HAP-1 (cell line): ENCODE results near the gene TRABD2A.
A peak's percentile ranks its signal among the peaks of the same experiment; 100 is the strongest.
"Not testable (repeated sequence)": the region's sequence is repeated elsewhere in the genome, so short reads cannot be mapped to it uniquely, and the experiment has no call there.

Source experiments
- DNase-seq, 2 experiments: peaks; one replicate each; pipeline ENCODE4 v3.0.0-alpha.2; 2016 to 2020; ENCODE audit warnings: low spot score in 2 of 2
- H3K27me3 ChIP-seq: fragments of 250-450 bp; sonication (Bioruptor Pico); 2 replicates; pipeline ENCODE4 v1.5.1; 2020; ENCODE audit warnings: low read depth, mild to moderate bottlenecking, moderate library complexity
- H3K36me3 ChIP-seq: fragments of 250-450 bp; sonication (Bioruptor Pico); replicated peaks from 2 replicates; pipeline ENCODE4 v1.5.1; 2020; ENCODE audit warnings: mild to moderate bottlenecking
- H3K4me1 ChIP-seq: fragments of 250-450 bp; sonication (Bioruptor Pico); 2 replicates; pipeline ENCODE4 v1.5.1; 2020; ENCODE audit warnings: mild to moderate bottlenecking
- H3K4me3 ChIP-seq: fragments of 250-450 bp; sonication (Bioruptor Pico); 2 replicates; pipeline ENCODE4 v1.5.1; 2020; ENCODE audit warnings: mild to moderate bottlenecking, moderate library complexity
- H3K9me3 ChIP-seq: fragments of 250-450 bp; sonication (Bioruptor Pico); 2 replicates; pipeline ENCODE4 v1.5.1; 2020; ENCODE audit warnings: mild to moderate bottlenecking, moderate library complexity
- in situ Hi-C: fragments of 300-500 bp; cut with MboI; formaldehyde crosslinking; loops from 3 replicates; pipeline ENCODE4 v1.14.3; 2020; ENCODE audit warnings: low sequenced_read_pairs, inconsistent platforms, mixed read lengths

TRABD2A gene

GRCh38 chr2:84880645-84881521, at the start of gene TRABD2A:
Gene TRABD2A (minus strand): TSS chr2:84881084. CDS start chr2:84881039, 45 bp downstream.
- Histone ChIP-seq H3K4me3 (peak within 1 kb of the TSS; percentile 32), H3K36me3 (no peaks in the 10 kb centered on the region), H3K9me3 (no peaks in the 10 kb centered on the region), H3K27me3 (peaks cover 26% of the 10 kb centered on the region), H3K4me1 (peaks cover 7% of the 10 kb centered on the region)
- in situ Hi-C loops = loop anchor here (10.0 kb wide), 1 partner anchor 386 kb away; no protein-coding TSS in a partner anchor
- peak; percentile 36 to 59 for DNase-seq

- H3K9me3 ChIP-seq = no peaks in the 10 kb centered on the region
- no peak for DNase-seq
- peak overlapping the region; percentile 32 for H3K4me3 ChIP-seq
- peaks cover 19% of the 10 kb centered on the region for H3K4me1 ChIP-seq
- H3K27me3 ChIP-seq = no peaks in the 10 kb centered on the region
- no peaks in the 10 kb centered on the region for H3K36me3 ChIP-seq
- in situ Hi-C loops = loop anchor here (25.0 kb wide), 1 partner anchor 360 kb away; no protein-coding TSS in a partner anchor
Measured at GRCh38 chr2:84927275-84927627, 46.4 kb upstream of the TRABD2A start.

GRCh38 chr2:84925724-84926376, 45.0 kb upstream of the TRABD2A start:
- in situ Hi-C loops = loop anchor here (25.0 kb wide), 1 partner anchor 361 kb away; no protein-coding TSS in a partner anchor
- H3K36me3 ChIP-seq = no peaks in the 10 kb centered on the region
- H3K27me3 ChIP-seq = no peaks in the 10 kb centered on the region
- peak overlapping the region; percentile 32 for H3K4me3 ChIP-seq
- peaks cover 17% of the 10 kb centered on the region for H3K4me1 ChIP-seq
- DNase-seq = peak; percentile 93 to 99
- H3K9me3 ChIP-seq = no peaks in the 10 kb centered on the region

- H3K4me1 ChIP-seq = peaks cover 17% of the 10 kb centered on the region
- no peaks in the 10 kb centered on the region for H3K36me3 ChIP-seq
- H3K4me3 ChIP-seq = no peak overlapping the region
- DNase-seq = no peak
- H3K9me3 ChIP-seq = no peaks in the 10 kb centered on the region
- H3K27me3 ChIP-seq = no peaks in the 10 kb centered on the region
- in situ Hi-C loops = loop anchor here (25.0 kb wide), 1 partner anchor 362 kb away; no protein-coding TSS in a partner anchor
Measured at GRCh38 chr2:84925336-84925723, 44.4 kb upstream of the TRABD2A start.

- H3K9me3 ChIP-seq = no peaks in the 10 kb centered on the region
- H3K4me3 ChIP-seq = no peak overlapping the region
- no peaks in the 10 kb centered on the region for H3K27me3 ChIP-seq
- in situ Hi-C loops = loop anchor here (25.0 kb wide), 1 partner anchor 363 kb away; no protein-coding TSS in a partner anchor
- no peaks in the 10 kb centered on the region for H3K36me3 ChIP-seq
- H3K4me1 ChIP-seq = peaks cover 17% of the 10 kb centered on the region
- DNase-seq = peak in 1 of 2 experiments; percentile 52
Measured at GRCh38 chr2:84924173-84925106, 43.6 kb upstream of the TRABD2A start.

GRCh38 chr2:84923009-84923408, 42.1 kb upstream of the TRABD2A start:
- no peak for DNase-seq
- no peaks in the 10 kb centered on the region for H3K27me3 ChIP-seq
- H3K36me3 ChIP-seq = no peaks in the 10 kb centered on the region
- in situ Hi-C loops = no loop called here
- no peaks in the 10 kb centered on the region for H3K9me3 ChIP-seq
- no peak overlapping the region for H3K4me3 ChIP-seq
- peaks cover 17% of the 10 kb centered on the region for H3K4me1 ChIP-seq

GRCh38 chr2:84919885-84920580, 39.1 kb upstream of the TRABD2A start:
- DNase-seq = no peak
- no peaks in the 10 kb centered on the region for H3K9me3 ChIP-seq
- no peaks in the 10 kb centered on the region for H3K27me3 ChIP-seq
- peaks cover 7% of the 10 kb centered on the region for H3K4me1 ChIP-seq
- in situ Hi-C loops = no loop called here
- H3K36me3 ChIP-seq = no peaks in the 10 kb centered on the region
- no peak overlapping the region for H3K4me3 ChIP-seq

- Histone ChIP-seq H3K27me3 (no peaks in the 10 kb centered on the region), H3K4me3 (no peak overlapping the region), H3K4me1 (no peaks in the 10 kb centered on the region), H3K36me3 (no peaks in the 10 kb centered on the region), H3K9me3 (no peaks in the 10 kb centered on the region)
- DNase-seq = no peak
- in situ Hi-C loops = no loop called here
Measured at GRCh38 chr2:84918430-84918829, 37.5 kb upstream of the TRABD2A start.

- H3K4me3 ChIP-seq, in situ Hi-C loops, H3K4me1 ChIP-seq, H3K9me3 ChIP-seq, H3K36me3 ChIP-seq, H3K27me3 ChIP-seq, DNase-seq: not testable (repeated sequence)
Measured at GRCh38 chr2:84917821-84918220, 36.9 kb upstream of the TRABD2A start.

- H3K4me3 ChIP-seq, H3K27me3 ChIP-seq, H3K36me3 ChIP-seq, H3K4me1 ChIP-seq, in situ Hi-C loops, H3K9me3 ChIP-seq, DNase-seq: not testable (repeated sequence)
Measured at GRCh38 chr2:84915675-84916074, 34.8 kb upstream of the TRABD2A start.

- in situ Hi-C loops = no loop called here
Measured at GRCh38 chr2:84914334-84914733, 33.5 kb upstream of the TRABD2A start.

GRCh38 chr2:84912984-84913383, 32.1 kb upstream of the TRABD2A start:
- Histone ChIP-seq H3K36me3 (no peaks in the 10 kb centered on the region), H3K4me3 (no peak overlapping the region), H3K4me1 (no peaks in the 10 kb centered on the region), H3K27me3 (no peaks in the 10 kb centered on the region), H3K9me3 (no peaks in the 10 kb centered on the region)
- no peak for DNase-seq
- in situ Hi-C loops = no loop called here

More at GRCh38 chr2:84914334-84914733, 33.5 kb upstream of the TRABD2A start:
- no peak for DNase-seq
- H3K27me3 ChIP-seq = no peaks in the 10 kb centered on the region
- no peaks in the 10 kb centered on the region for H3K36me3 ChIP-seq
- no peaks in the 10 kb centered on the region for H3K4me1 ChIP-seq
- no peaks in the 10 kb centered on the region for H3K9me3 ChIP-seq
- no peak overlapping the region for H3K4me3 ChIP-seq
